HG03175 (cell line): Measurements from ENCODE around the gene RERG.

Experiments used
- ATAC-seq: cut with Tn5 transposase; IDR thresholded peaks from one replicate; pipeline ENCODE4 v1.9.1; 2021; ENCODE audit warnings: mild to moderate bottlenecking, moderate library complexity; ENCODE audit not compliant: unreplicated experiment

Gene RERG

GRCh38 chr12:15220451-15220850 lies 766 bp downstream of the RERG start:
- no peak for ATAC-seq

GRCh38 chr12:15218794-15219193 lies 2.4 kb downstream of the RERG start:
- no peak for ATAC-seq

GRCh38 chr12:15216036-15216889 lies 5.0 kb downstream of the RERG start:
- no peak for ATAC-seq

GRCh38 chr12:15214851-15215601 lies 6.2 kb downstream of the RERG start:
- no peak for ATAC-seq

GRCh38 chr12:15212930-15213329 lies 8.3 kb downstream of the RERG start:
- ATAC-seq = no peak

GRCh38 chr12:15209782-15210181 lies 11.4 kb downstream of the RERG start:
- ATAC-seq = no peak

- ATAC-seq = no peak
Observed at GRCh38 chr12:15208871-15209656, 12.2 kb downstream of the RERG start.

GRCh38 chr12:15208140-15208539 lies 13.1 kb downstream of the RERG start:
- no peak for ATAC-seq

GRCh38 chr12:15206831-15207389 lies 14.3 kb downstream of the RERG start:
- ATAC-seq = no peak

GRCh38 chr12:15206338-15206737 lies 14.9 kb downstream of the RERG start:
- ATAC-seq = no peak

GRCh38 chr12:15205341-15206010 lies 15.7 kb downstream of the RERG start:
- no peak for ATAC-seq

- no peak for ATAC-seq
Observed at GRCh38 chr12:15201456-15201855, 19.8 kb downstream of the RERG start.

- ATAC-seq = no peak
Observed at GRCh38 chr12:15201056-15201455, 20.2 kb downstream of the RERG start.

- no peak for ATAC-seq
Observed at GRCh38 chr12:15200641-15201040, 20.6 kb downstream of the RERG start.

GRCh38 chr12:15199930-15200329 lies 21.3 kb downstream of the RERG start:
- ATAC-seq = no peak

- no peak for ATAC-seq
Observed at GRCh38 chr12:15196678-15197505, 24.3 kb downstream of the RERG start.

- ATAC-seq = no peak
Observed at GRCh38 chr12:15196221-15196620, 25.0 kb downstream of the RERG start.

- ATAC-seq = no peak
Observed at GRCh38 chr12:15194456-15195368, 26.5 kb downstream of the RERG start.

GRCh38 chr12:15193946-15194345 lies 27.3 kb downstream of the RERG start:
- no peak for ATAC-seq
